ENCODE results near the gene RFTN1.

DNA sequence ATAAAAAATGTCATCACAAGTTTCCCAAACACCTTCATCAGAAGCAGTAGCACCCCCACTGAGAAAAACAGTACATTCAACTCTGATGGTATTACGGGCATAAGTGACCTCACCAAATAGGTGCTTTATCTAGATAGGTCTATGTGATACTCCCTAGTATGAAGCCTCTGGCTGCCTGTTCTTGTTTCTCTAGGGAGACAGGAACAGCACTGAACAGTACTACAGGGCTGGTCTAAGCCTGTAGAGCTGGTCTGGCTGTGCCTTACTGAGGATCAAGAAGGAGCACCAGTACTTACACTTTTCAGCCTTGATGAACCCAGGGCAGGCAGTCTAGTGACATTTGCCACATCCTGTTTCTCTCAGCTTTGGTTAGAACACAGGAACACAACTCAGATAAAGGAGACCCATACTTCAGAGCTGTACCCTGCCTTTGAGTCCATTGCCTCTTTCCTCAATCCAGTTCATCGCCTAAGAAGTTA is 212.6 kb downstream of the RFTN1 start:
- TF ChIP-seq, protein P1, sequence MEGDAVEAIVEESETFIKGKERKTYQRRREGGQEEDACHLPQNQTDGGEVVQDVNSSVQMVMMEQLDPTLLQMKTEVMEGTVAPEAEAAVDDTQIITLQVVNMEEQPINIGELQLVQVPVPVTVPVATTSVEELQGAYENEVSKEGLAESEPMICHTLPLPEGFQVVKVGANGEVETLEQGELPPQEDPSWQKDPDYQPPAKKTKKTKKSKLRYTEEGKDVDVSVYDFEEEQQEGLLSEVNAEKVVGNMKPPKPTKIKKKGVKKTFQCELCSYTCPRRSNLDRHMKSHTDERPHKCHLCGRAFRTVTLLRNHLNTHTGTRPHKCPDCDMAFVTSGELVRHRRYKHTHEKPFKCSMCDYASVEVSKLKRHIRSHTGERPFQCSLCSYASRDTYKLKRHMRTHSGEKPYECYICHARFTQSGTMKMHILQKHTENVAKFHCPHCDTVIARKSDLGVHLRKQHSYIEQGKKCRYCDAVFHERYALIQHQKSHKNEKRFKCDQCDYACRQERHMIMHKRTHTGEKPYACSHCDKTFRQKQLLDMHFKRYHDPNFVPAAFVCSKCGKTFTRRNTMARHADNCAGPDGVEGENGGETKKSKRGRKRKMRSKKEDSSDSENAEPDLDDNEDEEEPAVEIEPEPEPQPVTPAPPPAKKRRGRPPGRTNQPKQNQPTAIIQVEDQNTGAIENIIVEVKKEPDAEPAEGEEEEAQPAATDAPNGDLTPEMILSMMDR (IDR thresholded peaks at IDR 0.05) = no peak
- TF ChIP-seq POLR2A (IDR thresholded peaks at IDR 0.05) (no peak), EP300 (IDR thresholded peaks at IDR 0.05) (no peak)

Measured in ovary (tissue), 3 donors.